Inflammatory macrophage treated with lipopolysaccharide for 4 hours (primary cell): Measurements from ENCODE around the gene ALX4.

Experiments
- DNase-seq: peaks from one replicate; pipeline ENCODE4 v3.0.0-alpha.2; 2020

ALX4 gene

DNA sequence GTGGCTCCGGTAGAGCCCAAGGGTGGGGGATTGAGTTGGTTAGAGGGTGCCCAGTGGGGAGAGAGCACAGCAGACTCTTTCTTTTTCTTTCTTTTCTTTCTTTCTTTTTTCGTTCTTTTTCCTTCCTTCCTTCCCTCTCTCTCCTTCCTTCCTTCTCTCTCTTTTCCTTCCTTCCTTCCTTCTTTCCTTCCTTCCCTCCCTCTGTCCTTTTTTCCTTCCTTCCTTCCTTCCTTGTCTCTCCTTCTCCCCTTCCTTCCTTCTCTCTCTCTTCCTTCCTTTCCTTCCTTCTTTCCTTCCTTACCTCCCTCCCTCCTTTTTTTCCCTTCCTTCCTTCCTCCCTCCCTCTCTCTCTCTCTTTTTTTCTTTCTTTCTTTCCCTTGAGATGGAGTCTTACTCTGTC lies 4.8 kb upstream of the ALX4 start:
- no peak for DNase-seq

DNA sequence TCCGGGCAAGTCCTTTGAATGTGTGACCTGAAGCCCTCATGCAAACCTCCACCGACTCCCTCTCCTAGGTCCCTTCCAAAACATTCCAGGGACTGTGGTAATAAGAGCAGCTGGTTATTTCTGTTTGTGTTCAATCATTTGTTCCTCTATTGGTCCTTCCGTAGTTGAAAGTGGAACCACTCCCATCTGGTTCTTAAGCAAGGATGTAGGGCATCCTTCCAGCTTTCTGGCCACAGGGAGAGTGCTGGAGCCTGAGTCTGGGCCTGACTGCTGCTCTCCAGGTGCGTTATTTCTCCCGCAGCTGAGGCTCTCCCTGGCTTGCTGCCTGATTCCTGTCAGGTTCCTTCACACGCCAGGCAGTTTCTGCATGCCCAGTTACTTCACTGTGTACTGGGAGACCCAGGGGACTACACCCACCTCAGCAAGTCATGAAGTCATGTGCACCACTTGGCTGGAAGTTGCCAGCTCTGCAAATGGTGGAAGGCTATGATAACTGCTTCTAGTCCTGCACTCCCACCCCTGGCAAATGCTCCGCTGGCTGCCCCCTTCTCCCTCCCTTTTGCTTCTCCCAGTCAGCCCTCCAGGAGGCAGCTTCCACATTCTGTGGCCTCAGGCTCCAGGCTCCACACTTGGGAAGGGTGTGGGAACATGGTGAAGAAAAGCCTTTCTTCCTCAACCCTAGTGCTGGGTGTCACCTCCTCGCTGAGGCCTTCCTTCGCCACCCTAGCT lies 4.0 kb upstream of the ALX4 start:
- DNase-seq = no peak

GRCh38 chr11:44312876-44313275 lies 2.9 kb upstream of the ALX4 start:
- DNase-seq = no peak

- DNase-seq = no peak
Observed at GRCh38 chr11:44311339-44312261, 1.7 kb upstream of the ALX4 start.

- DNase-seq = no peak
Observed at GRCh38 chr11:44310463-44311272, 729 bp upstream of the ALX4 start.

DNA sequence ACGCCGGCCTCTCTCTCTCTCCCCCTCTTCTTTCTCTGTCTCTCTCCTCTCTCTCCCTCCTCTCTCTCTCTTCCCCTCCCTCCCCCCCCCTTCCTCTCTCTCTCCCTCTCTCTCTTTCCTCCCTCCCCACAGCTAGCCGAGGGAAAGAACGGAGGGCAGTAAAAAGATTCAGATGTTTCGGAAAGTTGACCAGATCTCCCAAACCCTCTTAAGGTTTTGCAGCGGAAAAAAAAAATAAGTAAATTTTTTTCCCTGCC lies 195 bp upstream of the ALX4 start:
- no peak for DNase-seq

GRCh38 chr11:44308923-44309477 lies 939 bp downstream of the ALX4 start:
- DNase-seq = no peak

DNA sequence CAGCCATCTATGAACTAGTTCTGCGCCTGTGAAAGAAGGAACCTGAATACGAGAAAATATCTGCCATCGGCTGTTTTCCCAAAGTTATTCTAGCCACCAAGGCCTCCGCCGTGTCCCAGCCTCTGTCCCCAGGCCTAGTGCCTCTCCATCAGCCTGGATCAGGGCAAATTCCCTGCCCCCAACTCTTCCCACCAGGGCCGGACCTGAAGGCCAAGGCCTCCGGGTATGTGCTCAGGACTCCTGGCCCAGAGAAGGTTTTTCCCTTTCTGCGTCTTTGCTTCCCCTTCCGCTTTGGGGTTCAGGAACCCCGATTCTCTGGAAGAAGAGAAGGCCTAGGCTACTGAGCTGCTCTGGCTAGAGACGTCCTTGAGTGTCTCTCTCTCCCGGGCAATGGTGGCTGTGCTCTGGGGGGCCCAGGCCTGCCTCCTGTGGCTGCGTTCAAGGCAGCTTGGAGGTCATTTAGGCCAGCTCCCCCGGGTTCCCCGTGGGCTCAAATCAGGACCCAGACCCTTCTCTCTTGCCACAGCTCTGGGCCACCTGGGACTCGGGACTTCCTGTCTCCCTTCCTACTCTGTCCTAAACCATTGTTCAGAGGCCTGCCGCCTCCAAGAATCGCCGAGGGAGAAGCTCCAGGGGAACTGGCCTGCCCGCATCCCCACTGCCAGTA lies 1.6 kb downstream of the ALX4 start:
- DNase-seq = no peak

GRCh38 chr11:44307340-44308099 lies 2.4 kb downstream of the ALX4 start:
- DNase-seq = no peak

DNA sequence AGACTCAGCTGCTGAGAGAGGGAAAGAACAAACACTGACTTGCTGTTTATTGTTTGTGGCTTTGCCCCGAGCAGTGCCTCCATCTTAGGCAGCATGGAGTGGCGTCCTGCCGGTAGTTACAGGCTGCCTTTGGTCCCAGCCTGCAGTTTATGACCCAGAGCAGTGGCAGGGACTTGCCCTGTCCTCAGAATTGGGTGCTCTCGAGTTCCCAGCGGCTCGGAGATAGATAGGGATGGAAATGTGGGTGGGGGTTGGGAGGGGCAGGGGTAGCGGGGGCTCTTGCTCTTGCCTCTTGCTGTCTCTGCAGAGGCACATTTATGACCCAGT lies 3.1 kb downstream of the ALX4 start:
- no peak for DNase-seq

- DNase-seq = no peak
Observed at GRCh38 chr11:44306052-44306917, 3.7 kb downstream of the ALX4 start.

GRCh38 chr11:44305470-44306051 lies 4.4 kb downstream of the ALX4 start:
- no peak for DNase-seq

- DNase-seq = no peak
Observed at GRCh38 chr11:44305026-44305469, 4.9 kb downstream of the ALX4 start.

GRCh38 chr11:44304091-44305025 lies 5.6 kb downstream of the ALX4 start:
- DNase-seq = no peak

DNA sequence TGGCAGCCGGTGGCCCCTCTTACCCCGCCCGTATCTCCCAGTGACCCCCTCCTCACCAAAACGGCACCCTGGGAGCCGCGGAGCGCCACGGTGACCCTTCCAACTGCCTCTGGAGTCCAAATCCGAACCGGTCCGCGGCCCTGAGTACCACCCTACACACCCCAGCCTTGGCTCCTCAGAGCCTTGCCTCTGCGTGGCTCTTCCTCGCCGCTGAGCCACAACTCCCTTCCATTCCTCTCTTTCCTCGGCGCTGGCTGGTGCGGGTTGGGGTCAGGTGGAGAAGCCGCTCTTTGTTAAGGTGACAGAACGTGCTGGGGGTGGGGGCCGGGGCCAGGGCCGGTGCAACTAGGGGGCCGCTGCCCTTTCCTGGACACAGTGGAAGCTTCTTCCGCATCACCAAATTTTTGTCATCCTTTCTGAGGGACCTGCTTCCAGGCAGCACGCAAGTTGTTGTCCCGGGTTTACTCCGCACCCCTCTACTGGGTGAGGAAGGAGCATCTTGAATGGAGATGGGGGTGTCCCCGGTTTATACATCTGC lies 6.5 kb downstream of the ALX4 start:
- DNase-seq = no peak

GRCh38 chr11:44301564-44302271 lies 8.2 kb downstream of the ALX4 start:
- peak; percentile 66 for DNase-seq

GRCh38 chr11:44300844-44301563 lies 8.9 kb downstream of the ALX4 start:
- no peak for DNase-seq

- no peak for DNase-seq
Observed at GRCh38 chr11:44298862-44299261, 11.1 kb downstream of the ALX4 start.
